ENCODE results near the gene SNX4.

DNA sequence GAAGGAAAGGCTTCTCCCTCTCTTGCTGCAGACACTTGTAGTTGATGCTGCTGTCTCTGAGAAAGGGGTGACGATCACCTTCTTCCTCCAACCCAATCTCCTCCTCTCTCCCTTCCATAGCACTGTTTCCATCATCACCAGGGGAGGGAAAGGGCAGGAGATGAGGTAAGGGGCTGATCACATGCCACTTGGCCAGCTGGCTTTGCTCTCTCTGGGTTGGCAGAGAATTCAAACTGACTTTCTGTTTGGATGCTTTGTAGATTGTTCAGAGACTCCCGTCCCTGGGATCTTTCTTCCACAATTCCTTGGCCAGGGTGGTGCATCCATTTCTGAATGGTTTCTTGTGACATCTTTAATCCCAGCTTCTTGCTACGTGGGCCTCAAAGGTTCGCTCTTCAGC is 101.7 kb downstream of the SNX4 start:
- TF ChIP-seq POLR2A (IDR thresholded peaks at IDR 0.05; ENCODE audit: low read depth) (no peak), POLR2AphosphoS5 (IDR thresholded peaks at IDR 0.05) (no peak)

Data from esophagus muscularis mucosa (tissue), 2 donors.